SU-DHL-6 (cell line): ENCODE measurements around the gene PBX1.

Source experiments
- CTCF ChIP-seq: fragments of 200-600 bp; sonication (generic); IDR thresholded peaks from one replicate; pipeline ENCODE4 v1.5.1; 2017; ENCODE audit warnings: antibody characterized with exemption, mild to moderate bottlenecking, low read length, moderate library complexity; ENCODE audit not compliant: insufficient read depth, poor library complexity, severe bottlenecking
- EZH2phosphoT487 ChIP-seq: fragments of 200-600 bp; sonication (generic), shearing (Covaris generic); conservative IDR thresholded peaks from 2 replicates; pipeline ENCODE4 v1.6.1; 2018; ENCODE audit warnings: mild to moderate bottlenecking, antibody characterized with exemption, low read length, moderate library complexity, mixed read lengths

DNA sequence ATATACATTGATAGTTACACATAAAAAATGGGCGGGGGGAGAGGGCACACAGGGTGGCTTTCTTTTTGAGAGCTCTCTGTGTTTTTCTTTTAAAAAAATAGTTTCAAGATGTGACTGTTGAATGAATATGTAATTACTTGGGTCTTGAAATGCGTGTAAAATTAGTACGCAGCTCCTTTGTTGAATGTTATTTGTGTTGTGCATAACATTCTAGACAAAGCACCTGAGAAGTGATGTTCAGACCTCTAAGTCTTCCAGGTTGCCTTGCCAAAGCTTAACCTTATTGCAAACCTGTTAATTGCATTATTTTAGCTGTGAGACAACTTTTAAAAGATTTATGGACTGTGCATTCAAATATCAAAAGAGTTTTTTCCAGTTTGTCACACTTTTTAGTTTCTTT lies 5.4 kb downstream of the PBX1 start:
- TF ChIP-seq CTCF (no peak), EZH2phosphoT487 (no peak)
